ENCODE data around the gene ZNF419.

ZNF419 gene

DNA sequence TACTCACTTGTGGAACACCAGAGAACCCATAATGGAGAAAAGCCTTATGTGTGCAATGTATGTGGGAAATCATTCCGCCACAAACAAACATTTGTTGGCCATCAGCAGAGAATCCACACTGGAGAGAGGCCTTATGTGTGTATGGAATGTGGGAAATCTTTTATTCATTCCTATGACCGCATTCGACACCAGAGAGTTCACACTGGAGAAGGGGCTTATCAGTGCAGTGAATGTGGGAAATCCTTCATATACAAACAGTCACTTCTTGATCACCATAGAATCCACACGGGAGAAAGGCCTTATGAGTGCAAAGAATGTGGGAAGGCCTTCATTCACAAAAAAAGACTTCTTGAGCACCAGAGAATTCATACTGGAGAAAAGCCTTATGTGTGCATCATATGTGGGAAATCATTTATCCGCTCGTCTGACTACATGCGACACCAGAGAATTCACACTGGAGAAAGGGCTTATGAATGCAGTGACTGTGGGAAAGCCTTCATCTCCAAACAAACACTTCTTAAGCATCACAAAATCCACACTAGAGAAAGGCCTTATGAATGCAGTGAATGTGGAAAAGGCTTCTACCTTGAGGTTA, 50.5 kb downstream of the ZNF419 start:
- no peak for DNase-seq

All from amniotic stem cell (primary cell).